Right renal cortex interstitium (tissue), 3 donors: ENCODE data around the gene RNF187. TPM values are rescaled to one million over a fixed set of nuclear protein-coding genes. Genes with fewer than 3 reads are reported as not detected.

ENCODE experiments used
- DNase-seq, 3 donors: peaks; one replicate each; pipeline ENCODE4 v3.0.0-alpha.2; 2013; ENCODE audit warnings: low read depth in 3 of 3, low spot score in 2 of 3
- polyA plus RNA-seq, 3 donors: library from polyadenylated mRNA; unstranded; fragments of 120-200 nt; gene quantifications; one replicate each; pipeline ENCODE4 v1.2.1, GENCODE V29; 2013; ENCODE audit not compliant: insufficient read length in 3 of 3

Gene RNF187
- polyA plus RNA-seq, 3 donors, result 72.0 to 84.1 (median 78.6) TPM

DNA sequence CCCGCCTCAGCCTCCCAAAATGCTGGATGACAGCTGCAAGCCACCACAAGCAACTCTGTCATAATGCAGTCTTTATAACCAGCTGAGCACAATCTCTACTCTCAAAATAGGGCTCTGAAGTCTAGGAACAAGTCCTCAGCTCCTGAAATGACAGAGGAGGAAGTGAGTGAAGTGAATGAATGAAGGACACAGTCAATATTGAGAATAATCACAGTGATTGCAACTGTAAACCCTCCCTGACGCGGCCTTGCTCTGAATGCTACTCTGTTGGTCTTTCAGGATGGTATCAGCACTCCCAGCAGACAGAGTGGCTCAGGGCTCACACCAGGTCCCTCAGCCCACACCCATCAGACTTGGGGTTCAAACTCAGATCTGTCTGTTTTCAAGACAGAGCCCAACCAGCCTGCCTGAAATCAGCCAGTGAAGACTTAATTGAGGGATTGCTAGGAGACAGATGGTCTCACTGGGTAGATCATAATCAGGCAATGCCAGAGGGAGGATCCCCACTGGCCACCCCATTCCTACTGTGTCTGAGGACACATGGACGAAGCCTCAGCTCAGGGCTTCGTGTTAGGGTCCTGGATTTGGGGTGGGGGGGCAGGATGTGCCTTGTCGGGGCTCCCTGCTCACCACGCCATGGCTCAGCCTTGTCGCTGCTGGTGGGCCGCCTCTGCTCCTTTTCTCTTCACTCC lies 20.9 kb downstream of the RNF187 start:
- DNase-seq, result no peak

DNA sequence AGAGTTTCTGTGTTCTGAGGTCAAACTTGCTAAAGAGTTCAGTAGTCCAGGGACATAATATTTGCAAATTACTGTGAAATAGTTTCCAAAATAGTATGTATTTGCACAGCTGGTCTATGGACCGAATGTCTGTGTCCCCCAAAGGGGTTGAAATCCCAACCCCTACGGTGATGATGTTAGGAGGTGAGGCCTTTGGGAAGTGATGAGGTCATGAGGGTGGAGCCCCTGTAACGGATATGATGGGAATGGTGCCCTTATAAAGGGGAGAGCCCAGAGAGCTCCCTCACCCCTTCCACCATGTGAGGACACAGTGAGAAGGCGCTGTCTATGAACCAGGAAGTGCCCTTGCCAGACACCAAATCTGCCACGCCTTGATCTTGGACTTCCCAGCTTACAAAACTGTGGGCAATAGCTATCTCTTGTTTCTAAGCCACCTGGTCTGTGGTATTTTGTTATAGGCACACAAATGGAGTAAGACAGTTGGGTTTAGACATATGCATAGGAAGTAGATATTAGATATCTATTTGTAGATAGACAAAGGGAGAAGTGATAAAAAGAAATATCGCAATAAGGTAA lies 21.7 kb downstream of the RNF187 start:
- no peak for DNase-seq

DNA sequence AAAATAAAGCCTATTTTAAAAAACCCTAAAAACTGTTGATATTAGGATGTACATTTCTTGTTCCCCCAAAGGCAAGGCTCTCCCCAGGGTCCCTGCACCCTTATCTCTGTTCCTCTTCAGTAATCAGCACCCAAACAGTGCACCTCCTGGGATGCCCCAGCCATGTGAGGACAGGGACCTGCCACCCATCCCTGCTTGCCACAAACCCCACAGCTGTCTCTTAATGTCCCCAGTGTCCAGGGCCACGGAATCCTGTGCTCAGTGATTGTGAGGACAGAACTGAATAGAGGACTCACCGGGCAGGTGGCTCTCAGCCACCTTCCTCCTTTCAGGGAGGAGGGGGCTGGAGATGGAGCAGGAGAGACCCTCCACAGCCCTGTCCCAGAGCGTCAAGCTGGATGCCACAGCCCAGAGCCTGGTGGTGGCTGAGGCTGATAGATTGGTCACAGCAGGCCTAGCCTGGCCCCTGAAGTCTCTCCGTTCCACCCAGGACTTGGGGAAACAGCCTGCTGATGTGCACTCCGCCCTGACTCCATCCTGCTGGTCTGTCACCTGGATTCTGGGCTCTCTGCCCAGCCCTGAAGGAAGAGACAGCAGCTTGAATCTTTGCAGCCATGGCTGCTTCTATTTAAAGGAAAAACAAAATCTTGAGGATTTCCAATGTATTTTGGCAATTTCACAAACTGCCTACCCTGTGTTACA lies 23.1 kb downstream of the RNF187 start:
- no peak for DNase-seq

DNA sequence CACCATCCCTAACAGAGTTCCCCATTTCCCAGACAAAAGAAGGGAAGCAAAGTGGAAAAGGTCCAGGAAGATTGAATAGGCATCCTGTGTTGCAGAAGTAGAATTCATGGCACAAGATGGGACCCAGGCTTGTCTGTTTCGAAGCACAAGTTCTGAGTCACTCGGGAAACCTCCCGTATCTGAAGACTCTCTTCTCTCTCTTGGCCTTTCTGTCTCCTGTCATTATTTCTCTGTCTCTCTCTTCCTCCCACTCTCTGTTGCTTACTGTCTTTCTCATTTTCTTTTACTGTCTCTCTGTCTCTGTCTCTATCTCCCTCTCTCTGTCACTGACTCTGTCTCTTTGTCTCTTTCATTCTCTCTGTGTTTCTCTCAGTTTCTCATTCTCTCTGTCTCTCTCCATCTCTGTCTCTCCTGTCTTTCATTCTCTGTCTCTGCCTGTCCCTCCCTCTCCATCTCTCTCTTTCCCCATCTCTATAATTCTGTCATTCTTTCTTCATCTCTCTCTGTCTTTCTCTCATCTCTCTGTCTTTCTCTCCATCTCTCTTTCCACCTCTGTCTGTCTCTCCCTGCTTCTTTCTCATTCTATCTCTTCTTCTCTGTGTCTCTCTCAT lies 23.7 kb downstream of the RNF187 start:
- DNase-seq, result no peak

DNA sequence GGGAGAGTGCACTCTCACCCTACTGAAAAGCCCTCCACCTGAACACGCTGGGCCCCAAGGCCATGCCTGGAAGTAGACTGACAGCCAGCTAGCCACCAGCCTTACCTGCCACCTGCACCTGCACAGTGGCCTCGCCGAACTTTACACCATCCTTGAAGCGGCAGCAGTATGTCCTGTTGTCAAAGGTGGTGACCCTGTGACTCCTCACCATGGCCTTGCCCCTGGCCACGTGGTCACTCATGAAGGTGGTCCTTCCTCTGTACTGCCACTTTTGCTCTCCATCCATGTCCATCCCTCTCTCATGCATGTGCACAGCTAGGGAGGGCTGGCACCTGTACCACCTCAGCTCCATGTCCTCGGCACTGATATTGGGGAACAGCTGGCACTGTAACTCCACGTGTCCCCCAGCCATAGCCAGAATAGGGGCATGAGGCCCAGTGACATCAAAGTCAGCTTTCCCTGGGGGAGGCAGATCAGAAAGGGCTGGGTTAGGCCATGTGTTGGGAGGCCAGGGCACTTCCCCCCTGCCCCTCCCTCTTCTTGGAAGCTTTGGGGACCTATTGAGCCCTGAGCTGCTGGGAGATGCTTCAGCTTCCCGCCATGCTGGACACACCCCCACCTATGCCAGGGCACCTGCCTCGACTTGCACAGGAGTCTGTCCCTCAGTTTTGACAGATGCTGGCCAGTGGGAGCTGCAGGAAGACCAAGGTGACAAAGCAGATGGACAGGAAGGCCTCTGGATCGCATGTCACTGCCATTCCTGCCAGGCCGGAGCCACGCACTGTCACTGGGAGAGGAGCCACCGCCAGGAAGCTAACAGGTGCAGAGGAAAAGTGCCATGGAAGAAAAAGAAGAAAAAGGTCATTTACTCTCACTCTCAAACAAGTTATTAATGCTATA lies 24.6 kb downstream of the RNF187 start:
- no peak for DNase-seq

DNA sequence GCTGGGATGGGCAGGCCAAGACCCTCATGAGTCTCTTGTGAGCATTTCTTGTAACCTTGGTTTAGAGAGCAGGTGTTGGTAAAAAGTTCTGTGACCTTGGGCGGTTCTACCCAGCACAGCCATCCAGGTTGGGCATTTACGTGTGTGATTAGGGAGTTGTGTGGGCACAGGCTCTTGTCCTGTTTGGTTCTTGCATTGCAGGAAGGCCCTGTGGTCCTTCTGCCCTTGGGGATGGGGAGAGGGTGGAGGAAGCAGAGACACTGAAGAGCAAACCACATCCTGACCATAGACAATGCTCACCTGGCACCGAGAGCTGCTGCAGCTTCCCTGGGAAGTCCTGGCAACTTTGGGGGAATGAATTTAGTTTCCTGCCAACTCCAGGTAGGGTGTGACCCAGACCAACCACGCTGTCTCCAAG lies 25.6 kb downstream of the RNF187 start:
- DNase-seq, result no peak

DNA sequence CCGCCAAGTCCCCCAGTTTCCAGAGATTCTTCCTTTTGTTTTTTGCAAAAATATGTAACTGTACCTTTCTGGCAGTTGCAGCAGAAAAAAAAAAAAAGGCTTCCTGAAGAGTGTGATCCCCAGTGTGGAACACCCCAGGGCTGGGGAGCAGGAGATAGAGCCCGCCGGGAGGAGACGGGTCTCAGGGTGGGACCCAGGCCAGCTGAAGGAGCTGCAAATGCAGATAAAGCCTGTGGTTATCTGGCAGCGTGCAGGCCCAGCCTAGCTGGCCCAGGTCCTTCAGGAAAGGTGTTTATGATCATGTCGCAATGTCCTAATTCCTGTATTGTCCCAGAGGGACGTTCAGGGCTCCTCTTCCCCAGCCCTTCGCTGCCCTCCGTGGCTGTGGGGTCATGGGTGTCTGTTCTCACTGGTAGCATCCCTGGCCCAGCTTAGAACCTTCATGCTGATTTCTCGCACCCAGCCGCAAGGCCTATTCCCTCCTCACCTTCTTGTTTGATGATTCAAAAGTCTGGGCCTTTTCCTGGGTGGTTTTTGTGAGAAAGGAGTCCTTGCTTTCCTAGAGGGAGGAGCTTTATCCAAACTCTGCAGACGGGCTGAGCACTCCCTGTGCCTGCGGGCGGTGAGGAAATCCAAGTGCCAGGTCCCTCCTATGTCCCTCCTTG lies 26.2 kb downstream of the RNF187 start:
- no peak for DNase-seq

DNA sequence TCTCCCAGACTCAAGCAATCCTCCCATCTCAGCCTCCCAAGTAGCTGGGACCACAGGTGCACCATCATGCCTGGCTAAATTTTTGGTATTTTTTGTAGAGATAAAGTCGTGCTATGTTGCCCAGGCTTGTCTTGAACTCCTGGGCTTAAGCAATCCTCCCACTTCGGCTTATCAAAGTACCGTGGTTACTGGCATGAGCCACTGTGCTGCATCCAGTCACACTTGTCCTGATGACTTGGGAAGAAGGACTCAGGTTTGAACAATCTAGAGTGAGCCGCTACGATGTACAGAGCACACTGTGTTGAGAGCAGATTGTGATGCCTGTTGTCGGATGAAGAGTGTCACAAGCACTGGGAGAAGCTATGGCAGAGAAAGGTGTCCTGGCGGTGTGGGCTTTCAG lies 27.2 kb downstream of the RNF187 start:
- DNase-seq, result no peak

DNA sequence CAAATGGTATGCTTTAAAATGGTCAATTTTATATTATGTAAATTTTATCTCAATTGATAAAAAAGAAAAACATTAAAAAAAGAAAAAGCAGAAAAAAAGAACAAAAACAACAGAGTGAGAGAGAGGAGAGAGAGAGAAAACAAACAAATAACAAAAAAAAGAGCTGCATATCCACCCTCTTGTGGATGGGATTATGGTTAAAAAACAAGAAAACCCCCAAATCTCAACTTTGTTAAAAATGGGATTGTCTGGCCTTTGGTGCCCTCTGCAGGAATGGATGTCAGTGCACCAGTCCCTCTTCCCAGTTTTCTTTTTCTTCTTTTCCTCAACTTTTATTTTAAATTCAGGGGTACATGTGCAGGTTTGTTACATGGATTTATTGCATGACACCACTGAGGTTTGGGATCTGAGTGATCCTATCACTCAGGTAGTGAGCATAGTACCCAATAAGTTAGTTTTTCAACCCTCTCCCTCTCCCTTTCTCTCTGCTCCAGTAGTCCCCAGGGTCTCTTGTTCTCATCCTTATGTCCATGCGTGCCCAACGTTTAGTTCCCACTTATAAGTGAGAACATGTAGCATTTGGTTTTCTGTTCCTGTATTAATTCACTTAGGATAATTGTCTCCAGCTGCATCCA lies 28.1 kb downstream of the RNF187 start:
- peak in 1 of 3 donors; percentile 8 for DNase-seq

DNA sequence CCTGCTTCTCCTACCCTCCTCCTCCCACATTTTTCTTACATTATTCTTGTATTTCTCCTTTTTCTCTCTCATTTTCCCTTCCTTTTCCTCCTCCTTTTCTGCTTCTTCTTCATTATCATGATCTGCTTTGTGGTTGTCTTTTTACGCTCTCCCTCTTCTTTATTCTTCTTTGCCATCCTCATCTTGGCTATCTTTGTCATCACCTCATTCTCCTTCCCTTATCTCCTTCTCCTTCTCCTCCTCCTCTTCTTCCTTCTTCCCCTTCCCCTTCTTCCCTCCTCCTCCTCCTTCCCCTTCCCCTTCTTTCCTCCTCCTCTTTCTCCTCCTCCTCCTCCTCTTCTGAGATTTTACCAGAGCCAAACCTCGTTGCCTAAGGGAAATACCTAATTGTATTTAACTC lies 30.5 kb downstream of the RNF187 start:
- DNase-seq, result no peak

DNA sequence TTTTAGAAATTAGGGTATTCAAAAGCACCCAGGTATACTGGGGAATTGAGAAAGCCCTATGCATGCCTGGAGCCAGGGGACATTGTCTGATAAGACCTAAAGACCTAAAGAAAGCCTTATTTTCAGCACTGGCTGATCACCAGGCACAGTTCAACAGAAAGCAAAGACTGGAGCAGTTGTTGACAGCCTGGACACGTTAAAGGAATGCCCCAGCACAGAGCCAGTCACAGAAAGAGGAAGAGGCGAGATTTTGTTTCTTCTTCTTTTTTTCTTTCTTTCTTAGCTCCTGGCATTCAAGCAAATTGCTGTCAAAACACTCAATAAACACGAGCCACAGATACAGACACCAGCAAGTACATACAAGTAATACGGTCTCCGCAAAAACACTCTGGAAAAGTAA lies 40.4 kb downstream of the RNF187 start:
- no peak for DNase-seq

DNA sequence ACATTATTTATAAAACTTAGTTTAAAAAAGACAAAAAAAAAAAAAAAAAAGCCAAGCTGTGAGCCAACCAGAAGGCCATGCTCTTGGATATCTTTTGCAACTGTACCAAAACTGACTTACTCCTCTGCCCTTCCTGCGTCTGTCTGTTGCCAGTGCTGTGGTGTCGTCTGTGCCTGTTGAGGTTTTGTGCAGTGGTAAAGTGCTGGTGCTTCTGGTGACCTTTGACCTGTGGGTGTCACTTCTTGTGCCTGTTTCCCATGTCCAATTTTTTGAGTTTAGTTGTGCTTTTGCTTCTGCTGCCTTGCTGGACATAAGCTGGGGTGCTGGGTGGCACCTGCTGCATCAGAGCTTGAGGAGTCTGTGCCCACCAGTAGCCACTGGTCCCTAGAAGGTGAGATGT lies 41.4 kb downstream of the RNF187 start:
- no peak for DNase-seq

DNA sequence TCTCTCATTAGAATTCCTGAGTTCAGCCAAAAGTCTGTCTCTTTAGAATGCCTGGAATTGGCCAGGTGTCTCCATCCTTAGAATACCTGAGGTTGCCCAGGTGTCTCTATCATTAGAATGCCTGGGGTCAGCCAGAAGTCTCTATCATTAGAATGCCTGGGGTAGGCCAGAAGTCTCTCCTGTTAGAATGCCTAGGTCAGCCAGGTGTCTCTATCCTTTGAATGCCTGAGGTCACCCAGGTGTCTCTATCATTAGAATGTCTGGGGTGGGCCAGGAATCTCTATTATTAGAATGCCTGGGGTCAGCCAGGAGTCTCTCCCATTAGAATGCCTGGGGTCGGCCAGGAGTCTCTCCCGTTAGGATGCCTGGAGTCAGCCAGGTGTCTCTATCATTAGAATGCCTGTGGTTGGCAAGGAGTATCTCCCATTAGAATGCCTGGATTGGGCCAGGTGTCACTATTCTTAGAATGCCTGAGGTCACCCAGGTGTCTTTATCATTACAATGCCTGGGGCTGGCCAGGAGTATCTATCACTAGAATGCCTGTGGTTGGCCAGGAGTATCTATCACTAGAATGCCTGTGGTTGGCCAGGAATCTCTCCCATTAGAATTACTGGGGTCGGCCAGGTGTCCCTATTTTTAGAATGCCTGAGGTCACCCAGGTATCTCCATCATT lies 43.0 kb downstream of the RNF187 start:
- no peak for DNase-seq

DNA sequence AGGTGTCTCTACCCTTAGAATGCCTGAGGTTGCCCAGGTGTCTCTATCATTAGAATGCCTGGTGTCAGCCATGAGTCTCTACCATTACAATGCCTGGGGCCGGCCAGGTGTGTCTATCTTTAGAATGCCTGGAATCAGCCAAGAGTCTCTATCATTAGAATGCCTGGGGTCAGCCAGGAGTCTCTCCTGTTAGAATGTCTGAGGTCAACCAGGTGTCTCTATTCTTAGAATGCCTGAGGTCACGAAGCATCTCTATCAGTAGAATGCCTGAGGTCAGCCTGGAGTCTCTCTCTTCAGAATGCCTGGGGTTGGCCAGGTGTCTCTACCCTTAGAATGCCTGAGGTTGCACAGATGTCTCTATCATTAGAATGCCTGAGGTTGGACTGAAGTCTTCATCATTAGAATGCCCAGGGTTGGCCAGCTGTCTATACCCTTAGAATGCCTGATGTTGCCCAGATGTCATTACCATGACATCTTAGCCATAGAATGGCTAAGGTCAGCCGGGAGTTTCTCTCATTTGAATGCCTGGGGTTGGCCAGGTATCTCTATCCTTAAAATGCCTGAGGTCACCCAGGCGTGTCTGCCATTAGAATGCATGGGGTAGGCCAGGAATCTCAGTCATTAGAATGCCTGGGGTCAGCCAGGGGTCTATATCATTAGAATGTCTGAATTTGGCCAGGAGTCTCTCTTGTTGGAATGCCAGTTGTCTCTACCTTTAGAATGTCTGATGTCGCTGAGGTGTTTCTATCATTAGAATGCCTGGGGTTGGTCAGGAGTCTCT lies 44.0 kb downstream of the RNF187 start:
- DNase-seq, result no peak

DNA sequence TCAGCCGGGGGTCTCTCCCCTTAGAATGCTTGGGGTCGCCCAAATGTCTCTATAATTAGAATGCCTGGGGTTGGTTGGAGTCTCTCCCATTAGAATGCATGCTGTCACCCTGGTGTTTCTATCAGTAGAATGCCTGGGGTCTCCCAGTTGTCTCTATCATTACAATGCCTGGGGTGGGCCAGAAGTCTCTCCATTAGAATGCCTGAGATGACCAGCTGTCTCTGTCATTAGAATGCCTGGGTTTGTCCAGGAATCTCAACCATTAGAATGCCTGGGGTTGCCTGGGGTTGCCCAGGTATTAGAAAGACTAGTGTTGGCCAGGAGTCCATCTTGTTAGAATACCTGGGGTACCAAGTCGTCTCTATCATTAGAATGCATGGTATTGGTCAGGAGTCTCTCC lies 51.6 kb downstream of the RNF187 start:
- no peak for DNase-seq

DNA sequence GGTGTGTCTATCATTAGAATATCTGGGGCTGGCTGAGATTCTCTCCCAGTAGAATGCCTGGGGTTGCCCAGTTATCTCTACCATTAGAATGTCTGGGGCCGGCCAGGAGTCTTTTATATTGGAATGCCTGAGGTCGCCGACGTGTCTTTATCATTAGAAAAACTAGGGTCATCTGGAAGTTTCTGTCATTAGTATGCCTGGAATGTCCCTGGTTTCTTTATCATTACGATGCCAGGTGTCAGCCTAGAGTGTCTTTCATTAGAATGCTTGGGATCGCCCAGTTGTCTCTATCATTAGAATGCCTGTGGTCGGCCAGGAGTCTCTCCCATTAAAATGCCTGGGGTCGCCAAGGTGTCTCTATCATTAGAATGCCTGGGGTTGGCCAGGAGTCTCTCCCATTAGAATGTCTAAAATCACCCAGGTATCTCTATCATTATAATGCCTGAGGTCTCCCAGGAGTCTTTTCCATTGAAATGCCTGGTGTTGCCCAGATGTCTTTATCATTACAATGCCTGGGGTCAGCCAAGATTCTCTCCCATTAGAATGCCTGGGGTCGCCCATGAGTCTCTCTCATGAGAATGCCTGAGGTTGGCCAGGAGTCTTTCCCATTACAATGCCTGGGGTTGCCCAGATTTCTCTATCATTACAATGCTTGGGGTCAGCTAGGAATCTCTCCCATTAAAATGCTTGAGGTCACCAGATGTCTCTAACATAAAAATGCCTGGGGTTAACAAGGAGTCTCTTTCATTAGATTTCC lies 53.2 kb downstream of the RNF187 start:
- DNase-seq, result no peak

DNA sequence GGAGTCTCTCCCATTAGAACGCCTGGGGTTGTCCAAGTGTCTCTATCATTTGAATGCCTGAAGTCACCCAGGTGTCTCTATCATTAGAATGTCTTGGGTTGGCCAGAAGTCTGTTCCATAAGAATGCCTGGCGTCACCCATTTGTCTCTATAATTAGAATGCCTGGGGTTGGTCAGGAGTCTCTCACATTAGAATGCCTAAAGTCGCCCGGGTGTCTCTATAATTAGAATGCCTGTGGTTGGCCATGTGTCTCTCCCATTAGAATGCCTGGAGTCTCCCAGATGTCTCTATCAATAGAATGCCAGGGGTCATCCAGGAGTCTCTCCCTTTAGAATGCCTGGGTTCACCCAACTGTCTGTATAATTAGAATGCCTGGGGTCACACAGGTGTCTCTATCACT lies 54.5 kb downstream of the RNF187 start:
- DNase-seq, result no peak

DNA sequence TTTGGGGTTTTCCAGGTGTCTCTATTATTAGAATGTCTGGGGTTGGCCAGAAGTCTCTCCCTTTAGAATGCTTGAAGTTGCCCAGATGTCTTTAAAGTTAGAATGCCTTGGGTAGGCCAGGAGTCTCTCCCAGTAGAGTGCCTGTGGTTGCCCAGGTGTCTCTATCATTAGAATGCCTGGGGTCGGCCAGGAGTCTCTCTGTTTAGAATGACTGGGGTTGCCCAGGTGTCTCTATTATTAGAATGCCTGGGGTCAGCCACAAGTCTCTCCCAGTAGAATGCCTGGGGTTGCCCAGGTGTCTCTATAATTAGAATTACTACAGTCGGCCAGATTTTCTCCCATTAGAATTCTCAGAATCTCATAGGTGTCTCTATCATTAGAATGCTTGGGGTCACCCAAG lies 55.2 kb downstream of the RNF187 start:
- DNase-seq, result no peak
